Neural cell (in vitro differentiated cells): ENCODE results near the gene SND1.

Experiments used
- CTCF ChIP-seq: fragments of 450-650 bp; IDR thresholded peaks from 2 replicates; pipeline ENCODE4 v1.5.1; 2014; ENCODE audit warnings: antibody characterized with exemption, mild to moderate bottlenecking, moderate library complexity; ENCODE audit not compliant: poor library complexity, severe bottlenecking
- EP300 ChIP-seq: fragments of 450-650 bp; conservative IDR thresholded peaks from 2 replicates; pipeline ENCODE4 v1.6.1; 2014; ENCODE audit warnings: antibody characterized with exemption, mild to moderate bottlenecking, moderate library complexity; ENCODE audit not compliant: poor library complexity, severe bottlenecking
- EZH2 ChIP-seq: fragments of 200-600, 300-800 bp; shearing (Covaris generic), sonication (generic); IDR thresholded peaks from 2 replicates; pipeline ENCODE4 v1.6.1; 2014; ENCODE audit warnings: antibody characterized with exemption, low read length, borderline replicate concordance, mild to moderate bottlenecking; ENCODE audit not compliant: insufficient read depth, poor library complexity, severe bottlenecking
- MXI1 ChIP-seq: fragments of 450-650 bp; conservative IDR thresholded peaks from 2 replicates; pipeline ENCODE4 v1.6.1; 2014; ENCODE audit warnings: antibody characterized with exemption, mild to moderate bottlenecking; ENCODE audit not compliant: poor library complexity, severe bottlenecking
- POLR2AphosphoS5 ChIP-seq: IDR thresholded peaks from 2 replicates; pipeline ENCODE4 v1.6.1; 2012
- RAD21 ChIP-seq: fragments of 450-650 bp; conservative IDR thresholded peaks from 2 replicates; pipeline ENCODE4 v1.6.1; 2014; ENCODE audit warnings: antibody characterized with exemption, mild to moderate bottlenecking, moderate library complexity
- REST ChIP-seq: IDR thresholded peaks from 2 replicates; pipeline ENCODE4 v1.6.1; 2012; ENCODE audit warnings: borderline replicate concordance
- SMC3 ChIP-seq: fragments of 450-650 bp; conservative IDR thresholded peaks from 2 replicates; pipeline ENCODE4 v1.6.1; 2014; ENCODE audit warnings: antibody characterized with exemption, mild to moderate bottlenecking, moderate library complexity; ENCODE audit not compliant: poor library complexity
- TAF1 ChIP-seq: IDR thresholded peaks from 2 replicates; pipeline ENCODE4 v1.6.1; 2012; ENCODE audit warnings: low read depth

- TF ChIP-seq EP300 (no peak), CTCF (no peak), REST (no peak), TAF1 (no peak), MXI1 (no peak), RAD21 (no peak), EZH2 (no peak), POLR2AphosphoS5 (no peak), SMC3 (no peak)
These were observed 59.9 kb downstream of the SND1 start for GRCh38 chr7:127711872-127712271.
